Osteocyte (in vitro differentiated cells): ENCODE data around the gene PITPNM1. TPM values are rescaled to one million over a fixed set of nuclear protein-coding genes. Genes with fewer than 3 reads are reported as not detected.

ENCODE experiments used
- DNase-seq: peaks from one replicate; pipeline ENCODE4 v3.0.0; 2021; ENCODE audit warnings: mixed read lengths; ENCODE audit not compliant: unreplicated experiment; ENCODE audit errors: extremely low spot score
- H3K27ac Mint-ChIP-seq: one replicate; pipeline ENCODE4 v1.8.0; 2021; ENCODE audit warnings: mild to moderate bottlenecking, mixed read lengths; ENCODE audit not compliant: unreplicated experiment
- H3K27me3 Mint-ChIP-seq: one replicate; pipeline ENCODE4 v1.8.0; 2021; ENCODE audit warnings: mixed read lengths; ENCODE audit not compliant: unreplicated experiment
- H3K36me3 Mint-ChIP-seq: one replicate; pipeline ENCODE4 v1.8.0; 2021; ENCODE audit warnings: mixed read lengths; ENCODE audit not compliant: unreplicated experiment
- H3K4me1 Mint-ChIP-seq: one replicate; pipeline ENCODE4 v1.8.0; 2021; ENCODE audit warnings: mixed read lengths; ENCODE audit not compliant: unreplicated experiment
- H3K4me3 Mint-ChIP-seq: one replicate; pipeline ENCODE4 v1.8.0; 2021; ENCODE audit warnings: mild to moderate bottlenecking, moderate library complexity, mixed read lengths; ENCODE audit not compliant: unreplicated experiment
- H3K9me3 Mint-ChIP-seq: one replicate; pipeline ENCODE4 v1.8.0; 2021; ENCODE audit warnings: mixed read lengths; ENCODE audit not compliant: unreplicated experiment
- CTCF ChIP-seq: fragments of 200-600 bp; sonication (generic); IDR thresholded peaks from 2 replicates; pipeline ENCODE4 v1.5.0; 2021; ENCODE audit warnings: antibody characterized with exemption, mild to moderate bottlenecking, moderate library complexity
- total RNA-seq: library from RNA; stranded (reverse); gene quantifications from 2 replicates; pipeline ENCODE4 v1.2.1, GENCODE V29; 2021

The PITPNM1 gene
- total RNA-seq, 1 donor from 2014 or later: 46.9 TPM

DNA sequence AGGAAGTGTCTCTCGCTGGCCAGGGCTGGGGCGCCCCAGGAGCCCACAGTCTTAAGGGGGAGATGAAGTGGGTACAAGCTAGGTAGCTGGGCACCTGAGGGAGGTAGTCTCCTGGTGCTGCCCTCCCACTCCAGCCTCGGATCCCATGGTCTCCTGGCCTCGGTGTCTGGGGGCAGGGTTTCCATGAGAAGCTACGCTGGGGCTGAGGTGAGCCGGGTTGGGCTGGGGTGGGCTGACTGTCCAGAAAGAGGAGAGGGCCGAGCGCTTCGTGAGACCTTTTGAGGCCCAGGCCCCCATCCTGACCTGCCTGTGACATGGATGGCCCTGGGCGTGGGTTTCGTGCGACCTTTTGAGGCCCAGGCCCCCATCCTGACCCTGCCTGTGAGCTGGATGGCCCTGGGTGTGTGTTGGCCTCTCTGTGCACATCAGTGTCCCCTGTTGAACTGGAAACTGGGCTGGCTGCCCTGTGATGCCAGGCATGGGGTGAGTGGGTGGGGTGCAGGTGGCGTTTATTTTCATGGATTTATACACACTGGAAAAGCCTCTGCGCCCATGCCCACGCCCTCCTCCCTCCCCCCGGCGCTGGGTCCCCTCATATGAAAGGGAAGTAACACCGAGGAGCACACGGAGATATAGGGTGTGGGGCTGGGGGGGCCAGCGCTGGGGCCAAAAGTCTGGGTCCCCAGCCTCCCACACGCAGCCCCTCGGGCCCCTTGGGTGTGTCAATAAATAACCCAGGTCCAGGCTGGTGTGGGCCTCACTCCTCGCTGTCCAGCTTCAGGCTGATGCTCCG, 13.7 kb downstream of the PITPNM1 start:
- DNase-seq: no peak
- Mint-ChIP-seq H3K27ac (no peak overlapping the region), H3K4me1 (peaks cover 2% of the 10 kb centered on the region), H3K36me3 (peaks cover 17% of the 10 kb centered on the region), H3K27me3 (no peaks in the 10 kb centered on the region), H3K4me3 (no peak overlapping the region), H3K9me3 (no peaks in the 10 kb centered on the region)
- TF ChIP-seq CTCF: no peak

GRCh38 chr11:67490727-67491065, 14.5 kb downstream of the PITPNM1 start:
- H3K27me3 Mint-ChIP-seq: no peaks in the 10 kb centered on the region
- DNase-seq: no peak
- H3K4me3 Mint-ChIP-seq: no peak overlapping the region
- H3K36me3 Mint-ChIP-seq: peaks cover 17% of the 10 kb centered on the region
- H3K4me1 Mint-ChIP-seq: peaks cover 7% of the 10 kb centered on the region
- no peak for TF ChIP-seq CTCF
- H3K9me3 Mint-ChIP-seq: no peaks in the 10 kb centered on the region
- H3K27ac Mint-ChIP-seq: no peak overlapping the region

- no peak overlapping the region for H3K27ac Mint-ChIP-seq
- TF ChIP-seq CTCF: no peak
- H3K27me3 Mint-ChIP-seq: no peaks in the 10 kb centered on the region
- H3K4me3 Mint-ChIP-seq: no peak overlapping the region
- no peaks in the 10 kb centered on the region for H3K9me3 Mint-ChIP-seq
- H3K4me1 Mint-ChIP-seq: peaks cover 9% of the 10 kb centered on the region
- DNase-seq: no peak
- peaks cover 17% of the 10 kb centered on the region for H3K36me3 Mint-ChIP-seq
Measured at GRCh38 chr11:67489885-67490726, 15.1 kb downstream of the PITPNM1 start.

DNA sequence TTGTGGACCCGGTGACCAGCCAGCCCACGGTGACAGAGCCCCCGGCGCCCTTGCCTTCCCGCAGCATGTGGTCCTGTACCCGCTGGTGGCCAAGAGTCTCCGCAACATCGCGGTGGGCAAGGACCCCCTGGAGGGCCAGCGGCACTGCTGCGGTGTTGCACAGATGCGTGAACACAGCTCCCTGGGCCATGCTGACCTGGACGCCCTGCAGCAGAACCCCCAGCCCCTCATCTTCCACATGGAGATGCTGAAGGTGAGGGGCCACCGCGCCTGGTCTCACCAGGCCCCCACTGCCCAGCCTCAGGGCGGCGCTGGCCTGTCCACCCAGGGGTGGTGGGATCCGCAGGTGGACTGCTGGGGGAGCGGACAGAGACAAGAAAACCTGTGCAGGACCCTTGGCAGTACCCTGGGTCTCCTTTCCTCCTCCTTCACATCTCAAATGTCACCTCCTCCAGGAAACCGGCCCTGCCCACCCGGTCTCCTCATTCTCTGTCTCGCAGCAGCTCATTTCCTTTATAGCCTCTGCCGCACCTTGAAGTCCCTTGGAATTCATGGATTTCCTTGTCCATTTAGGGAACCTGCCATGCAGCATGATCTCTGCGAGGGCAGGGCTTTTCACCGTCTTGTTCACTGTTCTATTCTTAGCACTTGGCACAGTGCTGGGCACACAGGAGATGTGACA, 15.8 kb downstream of the PITPNM1 start:
- Mint-ChIP-seq H3K36me3 (peaks cover 17% of the 10 kb centered on the region), H3K9me3 (no peaks in the 10 kb centered on the region), H3K27ac (no peak overlapping the region), H3K4me3 (no peak overlapping the region), H3K4me1 (peaks cover 16% of the 10 kb centered on the region), H3K27me3 (no peaks in the 10 kb centered on the region)
- no peak for TF ChIP-seq CTCF
- no peak for DNase-seq
